Measurements from ENCODE around the gene DEPDC5.

Gene DEPDC5

DNA sequence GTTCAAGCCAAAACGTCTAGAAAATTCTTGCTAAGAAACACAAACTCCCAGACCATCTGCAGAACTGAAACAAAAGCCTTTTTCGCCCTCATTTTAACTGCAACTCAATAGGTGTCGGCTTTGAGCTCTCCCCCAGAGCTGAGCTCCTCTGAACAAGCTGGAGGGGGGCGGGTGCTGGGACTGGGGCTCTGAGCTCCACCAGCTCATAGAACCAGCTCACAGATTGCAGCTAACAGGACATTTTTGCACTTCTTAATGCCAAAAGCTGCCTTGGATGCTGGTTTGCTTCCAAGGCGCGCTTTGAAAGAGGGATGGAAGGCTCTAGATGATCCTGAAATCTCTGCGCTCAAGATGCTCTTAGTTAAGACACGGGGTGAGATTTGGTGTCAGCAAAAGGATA is 184.5 kb downstream of the DEPDC5 start:
- TF ChIP-seq CTCF (IDR thresholded peaks at IDR 0.05), result no peak

DNA sequence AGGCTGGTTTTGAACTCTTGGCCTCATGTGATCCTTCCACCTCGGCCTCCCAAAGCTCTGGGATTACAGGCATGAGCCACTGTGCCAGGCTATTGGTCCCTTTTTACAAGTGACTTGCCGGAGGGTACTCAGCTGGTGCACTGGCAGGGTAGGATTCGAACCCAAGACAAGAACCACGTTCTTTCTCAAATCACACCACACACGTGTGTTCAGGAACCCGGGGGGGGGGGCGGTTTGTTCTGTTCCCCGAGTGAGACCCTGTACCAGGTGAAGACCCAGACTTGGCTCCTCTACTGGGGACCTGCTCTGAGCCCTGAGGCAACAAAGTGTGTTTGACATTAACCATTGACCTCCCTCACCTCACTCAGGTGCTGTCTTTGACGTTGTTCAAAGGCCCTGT is 186.7 kb downstream of the DEPDC5 start:
- TF ChIP-seq CTCF (IDR thresholded peaks at IDR 0.05), result no peak

DNA sequence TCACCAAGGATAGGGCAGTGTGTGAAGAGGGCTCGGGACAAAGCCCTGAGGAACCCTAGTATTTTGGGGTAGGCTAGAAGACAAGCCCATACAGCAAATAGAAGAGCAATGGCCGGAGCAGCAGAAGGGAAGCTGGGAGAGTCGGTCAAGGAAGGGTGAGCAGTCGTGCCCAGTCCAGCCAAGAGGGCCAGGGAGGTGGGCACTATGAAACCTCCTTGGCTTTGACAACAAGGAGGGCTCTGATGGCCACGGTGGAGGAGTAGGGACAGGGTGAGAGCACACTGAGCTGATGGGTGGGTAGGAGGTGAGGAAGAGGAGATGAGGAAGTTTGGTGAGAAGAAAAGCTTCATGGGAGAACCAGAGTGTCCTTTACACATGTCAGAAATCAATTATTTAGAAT is 188.3 kb downstream of the DEPDC5 start:
- TF ChIP-seq CTCF (IDR thresholded peaks at IDR 0.05), result no peak

DNA sequence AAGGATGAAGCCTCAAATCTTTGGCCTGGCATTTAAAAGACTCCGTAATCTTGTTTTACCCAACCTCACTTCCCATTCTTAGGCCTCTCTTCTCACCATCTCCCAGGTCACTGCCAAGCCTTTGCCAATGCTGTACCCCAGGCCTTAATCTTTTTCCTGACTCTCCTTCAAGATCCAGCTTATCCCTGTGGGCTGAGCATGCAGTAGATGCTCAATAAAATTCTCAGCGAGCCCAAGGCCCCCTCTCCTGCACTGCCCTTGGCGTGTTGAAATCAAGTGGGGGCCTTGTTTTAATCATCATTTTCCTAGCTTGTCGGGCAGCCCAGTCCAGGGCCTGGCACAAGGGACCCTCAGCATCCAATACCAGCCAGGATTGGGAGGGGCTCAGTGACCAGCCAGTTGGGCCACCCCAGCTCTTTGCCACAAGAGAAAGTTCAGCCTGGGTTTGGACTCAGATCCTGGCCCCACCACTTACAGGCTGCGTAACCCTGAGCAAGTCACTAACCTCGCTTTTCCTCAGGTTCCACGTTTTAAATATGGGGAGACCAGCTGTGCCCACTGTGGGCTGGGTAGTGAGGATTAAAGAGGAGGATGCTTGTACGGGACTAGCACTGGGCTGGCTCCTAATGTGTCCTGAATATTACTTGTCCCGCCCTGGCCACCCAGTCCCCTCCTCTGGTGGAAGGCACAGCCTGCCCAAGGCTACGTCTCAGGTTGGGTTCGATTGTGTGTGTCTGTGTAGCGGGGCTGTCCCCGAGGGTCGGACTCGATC is 189.6 kb downstream of the DEPDC5 start:
- TF ChIP-seq CTCF (IDR thresholded peaks at IDR 0.05), result no peak

DNA sequence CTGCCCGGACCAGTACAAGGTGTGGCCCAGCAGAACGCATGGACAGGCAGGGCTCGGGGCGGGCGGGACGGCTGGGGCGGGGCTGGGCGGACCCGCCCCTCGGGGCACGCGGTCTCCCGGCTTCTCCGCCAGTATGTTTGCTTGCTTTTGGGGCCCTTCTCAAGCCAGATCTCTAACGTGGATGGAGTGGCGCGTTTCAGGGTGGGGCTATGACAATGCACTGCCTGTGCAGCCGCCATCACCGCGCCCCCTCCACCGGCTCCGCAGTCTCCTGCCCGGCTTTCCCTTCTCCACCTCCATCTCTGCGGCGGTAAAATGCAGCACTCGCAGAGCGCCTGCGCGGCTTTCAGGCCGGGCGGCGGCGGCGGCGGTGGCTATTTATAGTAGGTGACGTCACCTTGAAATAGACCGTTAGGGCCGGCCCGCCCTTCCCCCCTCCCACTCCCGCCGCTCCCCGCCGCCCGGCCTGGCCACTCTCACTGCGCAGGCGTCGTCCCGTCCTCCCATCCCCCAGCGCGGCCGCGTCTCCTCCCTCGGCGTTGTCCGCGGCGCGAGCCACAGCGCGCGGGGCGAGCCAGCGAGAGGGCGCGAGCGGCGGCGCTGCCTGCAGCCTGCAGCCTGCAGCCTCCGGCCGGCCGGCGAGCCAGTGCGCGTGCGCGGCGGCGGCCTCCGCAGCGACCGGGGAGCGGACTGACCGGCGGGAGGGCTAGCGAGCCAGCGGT is 190.3 kb downstream of the DEPDC5 start, which contains the start of gene YWHAH:
YWHAH (plus strand) TSS at position 558 of the 722 bp plus-strand sequence. CDS start 199 bp downstream, outside the sequence.
- no peak for TF ChIP-seq CTCF (IDR thresholded peaks at IDR 0.05)

GRCh38 chr22:31944700-31945442 is 191.1 kb downstream of the DEPDC5 start:
- no peak for TF ChIP-seq CTCF (IDR thresholded peaks at IDR 0.05)

- TF ChIP-seq CTCF (IDR thresholded peaks at IDR 0.05), result no peak
These were observed 191.6 kb downstream of the DEPDC5 start for GRCh38 chr22:31945443-31945855.

Data from LNCAP (cell line).